BLaER1 (cell line): Measurements from ENCODE around the gene LSM3.

Experiments used
- H3K27ac ChIP-seq: shearing (Covaris generic); formaldehyde crosslinking; 2 replicates; pipeline ENCODE4 v1.8.1; 2022
- H3K27me3 ChIP-seq: shearing (Covaris generic); formaldehyde crosslinking; 2 replicates; pipeline ENCODE4 v1.8.1; 2022
- H3K36me3 ChIP-seq: shearing (Covaris generic); formaldehyde crosslinking; 2 replicates; pipeline ENCODE4 v1.8.1; 2022
- H3K4me1 ChIP-seq: shearing (Covaris generic); formaldehyde crosslinking; 2 replicates; pipeline ENCODE4 v1.8.1; 2022
- H3K4me2 ChIP-seq: shearing (Covaris generic); formaldehyde crosslinking; 2 replicates; pipeline ENCODE4 v1.8.1; 2022
- H3K4me3 ChIP-seq: shearing (Covaris generic); formaldehyde crosslinking; 2 replicates; pipeline ENCODE4 v1.8.1; 2022
- H3K9ac ChIP-seq: shearing (Covaris generic); formaldehyde crosslinking; 2 replicates; pipeline ENCODE4 v1.8.1; 2022
- H3K9me3 ChIP-seq: shearing (Covaris generic); formaldehyde crosslinking; 2 replicates; pipeline ENCODE4 v1.8.1; 2022
- H4K20me1 ChIP-seq: shearing (Covaris generic); formaldehyde crosslinking; 2 replicates; pipeline ENCODE4 v1.8.1; 2022
- Cebpa-rat ChIP-seq: shearing (Covaris generic); IDR thresholded peaks from 2 replicates; pipeline ENCODE4 v1.8.1; 2022

LSM3 gene

GRCh38 chr3:14156201-14156600 is 22.4 kb upstream of the LSM3 start:
- Histone ChIP-seq H3K4me3 (no peak overlapping the region), H4K20me1 (peaks cover 50% of the 10 kb centered on the region), H3K27me3 (no peaks in the 10 kb centered on the region; the same call in 1 of the 2 replicates), H3K36me3 (peaks cover 76% of the 10 kb centered on the region), H3K9me3 (peaks cover 3% of the 10 kb centered on the region; the same call in 1 of the 2 replicates), H3K4me2 (no peak overlapping the region), H3K4me1 (peaks cover 28% of the 10 kb centered on the region), H3K9ac (no peak overlapping the region), H3K27ac (no peak overlapping the region)
- no peak for TF ChIP-seq Cebpa-rat

GRCh38 chr3:14156843-14157561 is 21.6 kb upstream of the LSM3 start:
- Histone ChIP-seq H3K4me2 (no peak overlapping the region), H3K4me1 (peaks cover 20% of the 10 kb centered on the region), H3K4me3 (no peak overlapping the region), H3K9ac (no peak overlapping the region), H4K20me1 (peaks cover 42% of the 10 kb centered on the region), H3K27me3 (no peaks in the 10 kb centered on the region; the same call in 1 of the 2 replicates), H3K9me3 (peaks cover 11% of the 10 kb centered on the region), H3K36me3 (peaks cover 83% of the 10 kb centered on the region), H3K27ac (no peak overlapping the region)
- no peak for TF ChIP-seq Cebpa-rat

- Histone ChIP-seq H3K36me3 (peaks cover 83% of the 10 kb centered on the region), H3K4me1 (peaks cover 13% of the 10 kb centered on the region), H3K27ac (no peak overlapping the region), H3K9me3 (peaks cover 18% of the 10 kb centered on the region), H3K27me3 (no peaks in the 10 kb centered on the region; the same call in 1 of the 2 replicates), H3K9ac (no peak overlapping the region), H3K4me2 (no peak overlapping the region), H3K4me3 (no peak overlapping the region), H4K20me1 (peaks cover 32% of the 10 kb centered on the region)
- TF ChIP-seq Cebpa-rat: no peak
Measured at GRCh38 chr3:14157951-14158350, 20.7 kb upstream of the LSM3 start.

- Histone ChIP-seq H4K20me1 (peaks cover 28% of the 10 kb centered on the region), H3K27me3 (no peaks in the 10 kb centered on the region; the same call in 1 of the 2 replicates), H3K9ac (no peak overlapping the region), H3K4me1 (peaks cover 13% of the 10 kb centered on the region), H3K27ac (no peak overlapping the region), H3K9me3 (peaks cover 18% of the 10 kb centered on the region), H3K4me3 (no peak overlapping the region), H3K4me2 (no peak overlapping the region), H3K36me3 (peaks cover 83% of the 10 kb centered on the region)
- TF ChIP-seq Cebpa-rat: no peak
Measured at GRCh38 chr3:14158370-14158769, 20.2 kb upstream of the LSM3 start.

- Histone ChIP-seq H4K20me1 (peaks cover 18% of the 10 kb centered on the region), H3K4me2 (no peak overlapping the region), H3K4me3 (no peak overlapping the region), H3K36me3 (peaks cover 86% of the 10 kb centered on the region), H3K4me1 (peaks cover 13% of the 10 kb centered on the region), H3K27ac (no peak overlapping the region), H3K9ac (no peak overlapping the region), H3K9me3 (peaks cover 18% of the 10 kb centered on the region), H3K27me3 (no peaks in the 10 kb centered on the region)
- TF ChIP-seq Cebpa-rat: no peak
Measured at GRCh38 chr3:14159426-14159825, 19.2 kb upstream of the LSM3 start.

- Histone ChIP-seq H3K4me2 (no peak overlapping the region), H3K4me1 (no peaks in the 10 kb centered on the region), H3K4me3 (no peak overlapping the region), H3K36me3 (peaks cover 100% of the 10 kb centered on the region), H3K9ac (no peak overlapping the region), H3K9me3 (peaks cover 18% of the 10 kb centered on the region), H4K20me1 (peaks cover 15% of the 10 kb centered on the region; the same call in 1 of the 2 replicates), H3K27ac (no peak overlapping the region), H3K27me3 (no peaks in the 10 kb centered on the region)
- no peak for TF ChIP-seq Cebpa-rat
Measured at GRCh38 chr3:14161282-14161681, 17.3 kb upstream of the LSM3 start.

- H3K27ac ChIP-seq: no peak overlapping the region
- peaks cover 99% of the 10 kb centered on the region for H3K36me3 ChIP-seq
Measured at GRCh38 chr3:14162178-14162577, 16.4 kb upstream of the LSM3 start.

GRCh38 chr3:14166877-14167603 is 11.6 kb upstream of the LSM3 start:
- H3K9me3 ChIP-seq: peaks cover 7% of the 10 kb centered on the region
- no peak overlapping the region for H3K9ac ChIP-seq
- H3K4me2 ChIP-seq: no peak overlapping the region
- no peaks in the 10 kb centered on the region; the same call in 1 of the 2 replicates for H3K27me3 ChIP-seq
- peaks cover 99% of the 10 kb centered on the region for H3K36me3 ChIP-seq
- H3K4me3 ChIP-seq: no peak overlapping the region
- H4K20me1 ChIP-seq: peaks cover 26% of the 10 kb centered on the region
- no peak for TF ChIP-seq Cebpa-rat
- H3K4me1 ChIP-seq: no peaks in the 10 kb centered on the region
- H3K27ac ChIP-seq: no peak overlapping the region

More at GRCh38 chr3:14162178-14162577, 16.4 kb upstream of the LSM3 start:
- H4K20me1 ChIP-seq: peaks cover 10% of the 10 kb centered on the region; the same call in 1 of the 2 replicates
- no peak overlapping the region for H3K9ac ChIP-seq
- peaks cover 18% of the 10 kb centered on the region for H3K9me3 ChIP-seq
- TF ChIP-seq Cebpa-rat: no peak; the same call in 1 of the 2 replicates
- H3K27me3 ChIP-seq: no peaks in the 10 kb centered on the region
- no peak overlapping the region for H3K4me3 ChIP-seq
- no peak overlapping the region for H3K4me2 ChIP-seq
- no peaks in the 10 kb centered on the region for H3K4me1 ChIP-seq

- Histone ChIP-seq H3K9me3 (no peaks in the 10 kb centered on the region), H3K9ac (no peak overlapping the region), H3K27ac (no peak overlapping the region), H3K4me3 (no peak overlapping the region), H3K36me3 (peaks cover 87% of the 10 kb centered on the region), H4K20me1 (peaks cover 50% of the 10 kb centered on the region), H3K27me3 (no peaks in the 10 kb centered on the region; the same call in 1 of the 2 replicates), H3K4me1 (peaks cover 2% of the 10 kb centered on the region; the same call in 1 of the 2 replicates), H3K4me2 (no peak overlapping the region)
- no peak for TF ChIP-seq Cebpa-rat
Measured at GRCh38 chr3:14169435-14169834, 9.2 kb upstream of the LSM3 start.

GRCh38 chr3:14169871-14170270 is 8.7 kb upstream of the LSM3 start:
- Histone ChIP-seq H3K27ac (no peak overlapping the region), H3K36me3 (peaks cover 83% of the 10 kb centered on the region)

More at GRCh38 chr3:14169871-14170270, 8.7 kb upstream of the LSM3 start:
- TF ChIP-seq Cebpa-rat: no peak
- Histone ChIP-seq H3K9ac (no peak overlapping the region), H3K9me3 (no peaks in the 10 kb centered on the region), H3K27me3 (no peaks in the 10 kb centered on the region; the same call in 1 of the 2 replicates), H4K20me1 (peaks cover 55% of the 10 kb centered on the region), H3K4me2 (no peak overlapping the region), H3K4me1 (peaks cover 6% of the 10 kb centered on the region), H3K4me3 (no peak overlapping the region)
